HUES64 (cell line): ENCODE results near the gene HYAL2.

ENCODE experiments used
- H3K27ac ChIP-seq: 2 replicates; pipeline ENCODE4 v1.7.0; 2013; ENCODE audit warnings: low read depth, low read length, inconsistent platforms
- H3K27me3 ChIP-seq: 2 replicates; pipeline ENCODE4 v1.6.1; 2013; ENCODE audit warnings: mild to moderate bottlenecking, low read length; ENCODE audit not compliant: insufficient read depth
- H3K36me3 ChIP-seq: 2 replicates; pipeline ENCODE4 v1.6.1; 2013; ENCODE audit warnings: mild to moderate bottlenecking, low read length; ENCODE audit not compliant: insufficient read depth
- H3K4me1 ChIP-seq: 2 replicates; pipeline ENCODE4 v1.6.1; 2013; ENCODE audit warnings: mild to moderate bottlenecking, low read length, moderate library complexity; ENCODE audit not compliant: insufficient read depth
- H3K4me3 ChIP-seq: 2 replicates; pipeline ENCODE4 v1.5.1; 2013; ENCODE audit warnings: mild to moderate bottlenecking, low read length, moderate library complexity
- H3K9ac ChIP-seq: 2 replicates; pipeline ENCODE4 v1.6.1; 2013; ENCODE audit warnings: mild to moderate bottlenecking, low read depth, low read length
- H3K9me3 ChIP-seq: 2 replicates; pipeline ENCODE4 v1.6.1; 2013; ENCODE audit warnings: low read depth, low read length; ENCODE audit not compliant: insufficient read depth
- WGBS: fragments of 150-250, 120-280 bp; methylation state at CpG from one replicate; pipeline ENCODE4 v1.1.7; 2013; ENCODE audit warnings: missing lambda C conversion rate; 5-methylcytosine and 5-hydroxymethylcytosine counted together

The HYAL2 gene

DNA sequence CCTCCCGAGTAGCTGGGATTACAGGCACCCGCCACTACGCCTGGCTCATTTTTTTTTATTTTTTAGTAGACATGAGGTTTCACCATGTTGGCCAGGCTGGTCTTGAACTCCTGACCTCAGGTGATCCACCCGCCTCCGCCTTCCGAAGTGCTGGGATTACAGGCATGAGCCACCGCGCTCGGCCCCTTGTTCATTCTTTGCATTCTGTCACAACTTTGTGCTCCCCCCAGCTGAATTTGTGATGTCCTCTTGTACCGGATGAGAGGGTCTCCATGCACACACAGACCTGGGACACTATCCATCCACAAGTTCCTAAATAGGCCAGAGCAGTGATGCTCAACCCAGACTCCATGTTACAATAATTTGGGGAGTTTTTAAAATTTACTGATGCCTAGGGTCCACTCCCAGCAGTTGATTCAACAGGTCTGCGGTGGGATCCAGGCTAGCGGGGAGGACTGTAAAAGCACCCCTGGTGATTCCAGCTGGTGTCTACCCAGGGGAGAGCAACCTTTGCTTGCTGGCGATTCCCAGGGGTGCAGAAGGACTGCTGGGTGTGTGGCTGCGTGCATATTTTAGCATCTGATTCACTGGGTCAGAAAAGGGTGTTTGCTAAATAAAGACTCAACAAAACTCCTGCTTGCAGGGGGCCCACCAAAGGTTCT, 17.1 kb upstream of the HYAL2 start:
- Histone ChIP-seq H3K36me3 (no peaks in the 10 kb centered on the region), H3K4me1 (0 out of 2 replicates have a peak, but pooled peaks cover 12% of the 10 kb centered on the region), H3K9ac (no peak overlapping the region), H3K9me3 (no peaks in the 10 kb centered on the region), H3K27ac (no peak overlapping the region), H3K27me3 (peaks cover 54% of the 10 kb centered on the region), H3K4me3 (peak overlapping the region; percentile 57)
- WGBS: 88% methylated on average over 14 of the region's 14 CpGs

DNA sequence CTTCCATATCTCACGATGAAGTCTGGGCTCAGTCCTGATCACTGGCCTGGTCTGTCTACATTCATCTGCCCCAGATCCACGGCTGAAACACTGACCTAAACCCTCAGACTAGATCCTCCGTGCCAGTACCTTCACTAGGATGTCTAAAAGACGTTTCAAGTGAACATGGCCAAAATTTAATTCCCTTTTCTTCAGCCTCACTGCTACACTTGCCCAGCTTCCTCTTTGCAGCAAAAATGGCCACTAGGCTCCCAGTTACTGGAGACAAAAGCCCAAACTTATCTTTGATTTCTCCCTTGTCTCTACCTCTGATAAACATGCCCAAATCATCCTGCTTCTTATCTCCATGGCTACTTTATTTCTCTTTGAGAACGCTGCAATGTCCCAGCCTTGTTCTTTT, 16.4 kb upstream of the HYAL2 start:
- WGBS: 91% methylated on average over 5 of the region's 5 CpGs
- Histone ChIP-seq H3K9ac (no peak overlapping the region), H3K27me3 (peaks cover 52% of the 10 kb centered on the region), H3K4me3 (no peak overlapping the region), H3K9me3 (no peaks in the 10 kb centered on the region), H3K36me3 (0 out of 2 replicates have a peak, but pooled peaks cover under 1% of the 10 kb centered on the region), H3K27ac (no peak overlapping the region), H3K4me1 (0 out of 2 replicates have a peak, but pooled peaks cover 12% of the 10 kb centered on the region)

DNA sequence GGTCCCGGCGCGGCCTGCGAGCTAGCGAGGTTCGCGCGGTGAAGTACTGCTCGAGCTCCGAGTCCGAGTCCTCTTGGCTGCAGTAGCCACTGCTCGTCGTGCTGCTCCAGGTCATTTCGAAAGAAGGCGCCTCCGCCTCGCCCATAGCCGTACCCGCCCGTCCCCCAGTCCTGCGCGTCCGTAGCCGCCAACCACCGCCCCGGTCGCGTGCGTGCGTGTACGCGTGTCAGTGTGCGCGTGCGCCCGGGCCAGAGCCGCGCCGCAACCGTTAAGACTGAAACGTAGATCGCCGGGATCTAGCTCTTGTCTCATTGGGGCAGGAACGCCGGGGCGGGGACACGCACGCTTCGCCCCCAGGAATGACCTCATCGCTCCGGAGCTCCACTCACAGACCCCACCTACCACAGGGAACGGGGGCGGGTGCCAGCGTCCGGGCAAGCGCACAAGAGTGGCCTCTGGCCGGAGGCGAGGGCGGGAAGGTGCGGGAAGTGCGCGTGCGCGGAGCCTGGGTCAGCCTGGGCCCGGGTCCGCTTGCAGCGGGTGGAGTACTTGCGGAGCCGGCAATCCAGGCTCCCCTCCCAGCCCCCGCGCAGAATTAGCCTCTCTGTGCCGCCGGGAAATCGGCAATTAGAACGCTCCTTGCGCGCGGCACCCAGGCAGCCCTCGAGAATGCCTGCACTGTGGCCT, 14.8 kb upstream of the HYAL2 start:
- Histone ChIP-seq H3K4me3 (peak overlapping the region; percentile 85), H3K36me3 (peaks cover 7% of the 10 kb centered on the region), H3K4me1 (0 out of 2 replicates have a peak, but pooled peaks cover 12% of the 10 kb centered on the region), H3K9ac (peak overlapping the region; percentile 82), H3K27me3 (peaks cover 43% of the 10 kb centered on the region), H3K27ac (peak overlapping the region; percentile 91; the same call in 1 of the 2 replicates), H3K9me3 (no peaks in the 10 kb centered on the region)
- WGBS: under 1% methylated on average over 79 of the region's 79 CpGs

- 1% methylated on average over 31 of the region's 31 CpGs for WGBS
- H3K27ac ChIP-seq: peak overlapping the region; percentile 91; the same call in 1 of the 2 replicates
- H3K36me3 ChIP-seq: peaks cover 14% of the 10 kb centered on the region
- H3K4me1 ChIP-seq: 0 out of 2 replicates have a peak, but pooled peaks cover 12% of the 10 kb centered on the region
- peak overlapping the region; percentile 85 for H3K4me3 ChIP-seq
- peak overlapping the region; percentile 82 for H3K9ac ChIP-seq
- H3K27me3 ChIP-seq: peaks cover 36% of the 10 kb centered on the region
- H3K9me3 ChIP-seq: no peaks in the 10 kb centered on the region
These were observed 14.1 kb upstream of the HYAL2 start for GRCh38 chr3:50336452-50337174.

- Histone ChIP-seq H3K36me3 (peaks cover 35% of the 10 kb centered on the region), H3K27ac (no peak overlapping the region), H3K4me3 (no peak overlapping the region), H3K27me3 (peaks cover 15% of the 10 kb centered on the region), H3K9me3 (no peaks in the 10 kb centered on the region), H3K9ac (no peak overlapping the region), H3K4me1 (0 out of 2 replicates have a peak, but pooled peaks cover 6% of the 10 kb centered on the region)
- 90% methylated on average over 5 of the region's 5 CpGs for WGBS
These were observed 12.0 kb upstream of the HYAL2 start for GRCh38 chr3:50334339-50335075.

- WGBS: 92% methylated on average over 12 of the region's 12 CpGs
- 0 out of 2 replicates have a peak, but pooled peaks cover 6% of the 10 kb centered on the region for H3K4me1 ChIP-seq
These were observed 11.3 kb upstream of the HYAL2 start for GRCh38 chr3:50333744-50334328.

GRCh38 chr3:50331364-50331907, 8.9 kb upstream of the HYAL2 start:
- H3K4me3 ChIP-seq: no peak overlapping the region
- WGBS: 96% methylated on average over 19 of the region's 19 CpGs
- no peak overlapping the region for H3K9ac ChIP-seq
- no peaks in the 10 kb centered on the region for H3K9me3 ChIP-seq
- H3K27me3 ChIP-seq: no peaks in the 10 kb centered on the region
- peaks cover 38% of the 10 kb centered on the region for H3K36me3 ChIP-seq
- 0 out of 2 replicates have a peak, but pooled peaks cover 6% of the 10 kb centered on the region for H3K4me1 ChIP-seq
- H3K27ac ChIP-seq: no peak overlapping the region

More at GRCh38 chr3:50333744-50334328, 11.3 kb upstream of the HYAL2 start:
- no peak overlapping the region for H3K27ac ChIP-seq
- H3K9ac ChIP-seq: no peak overlapping the region
- no peak overlapping the region for H3K4me3 ChIP-seq
- H3K36me3 ChIP-seq: peaks cover 38% of the 10 kb centered on the region
- H3K27me3 ChIP-seq: peaks cover 8% of the 10 kb centered on the region
- H3K9me3 ChIP-seq: no peaks in the 10 kb centered on the region

DNA sequence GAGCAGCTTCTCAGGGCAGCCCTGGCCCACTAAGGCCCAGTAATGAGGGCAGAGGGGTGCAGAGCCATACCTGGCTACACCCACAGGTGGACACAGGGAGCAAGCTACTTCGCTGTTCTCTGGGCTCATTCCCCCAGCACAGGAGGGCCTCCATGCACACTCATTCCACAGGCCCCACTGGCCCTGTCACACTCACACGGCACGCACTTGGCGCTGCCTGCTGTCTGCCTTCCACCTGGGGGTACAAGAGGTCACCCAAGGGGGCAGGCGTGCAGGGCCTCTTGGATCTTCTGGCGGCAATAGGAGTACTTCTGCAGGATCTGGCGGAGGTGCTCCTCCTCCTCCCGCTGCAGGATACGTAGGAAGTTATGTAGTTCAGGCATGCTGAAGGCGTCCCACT, 7.8 kb upstream of the HYAL2 start:
- Histone ChIP-seq H3K27me3 (no peaks in the 10 kb centered on the region), H3K9ac (no peak overlapping the region), H3K36me3 (peaks cover 49% of the 10 kb centered on the region), H3K9me3 (no peaks in the 10 kb centered on the region), H3K4me3 (no peak overlapping the region), H3K27ac (no peak overlapping the region), H3K4me1 (no peaks in the 10 kb centered on the region)
- 97% methylated on average over 10 of the region's 10 CpGs for WGBS

DNA sequence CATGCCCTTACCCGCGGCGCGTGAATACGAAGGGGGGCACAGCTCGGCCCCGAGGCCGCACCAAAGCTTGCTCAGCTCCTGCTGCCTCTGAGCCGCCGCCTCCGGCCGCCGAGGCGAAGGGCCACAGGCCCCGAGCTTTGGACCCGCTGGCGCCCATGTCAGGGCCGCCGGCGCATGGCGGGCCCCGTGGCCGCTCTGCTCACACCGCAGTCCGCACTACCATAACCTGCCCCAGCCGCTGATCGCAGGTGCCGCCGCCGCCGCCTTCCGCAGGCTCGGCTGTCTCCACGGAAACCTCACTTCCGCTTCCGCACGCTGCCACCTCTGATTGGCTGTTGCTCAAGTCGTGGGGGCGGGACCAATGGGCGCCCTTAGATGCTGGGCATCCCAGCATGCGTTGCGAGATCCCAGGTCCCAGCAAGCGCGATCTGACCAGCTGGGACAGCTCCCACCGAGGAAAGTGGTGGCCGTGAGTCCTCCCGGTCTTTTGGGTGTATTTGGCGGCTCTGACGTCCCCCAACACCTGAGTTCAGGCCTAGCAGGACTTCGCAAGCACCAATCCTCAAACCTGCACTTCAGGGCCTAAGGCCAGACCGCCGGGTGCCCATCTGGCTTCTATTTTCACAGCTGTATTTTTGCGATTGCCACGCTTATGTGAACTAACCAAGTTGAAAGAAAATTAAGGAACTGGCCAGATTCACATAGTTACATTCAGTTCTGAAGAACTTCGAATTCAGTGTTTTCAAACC, 5.6 kb upstream of the HYAL2 start, which contains the start of gene TUSC2:
Gene TUSC2, minus strand, starts transcription at position 281 of the 749 bp plus-strand sequence. Its CDS starts 124 bp downstream, at position 157.
- 5% methylated on average over 55 of the region's 55 CpGs for WGBS

More for the DNA sequence above, 5.6 kb upstream of the HYAL2 start, which contains the start of gene TUSC2:
- Histone ChIP-seq H3K27me3 (no peaks in the 10 kb centered on the region), H3K27ac (peak within 1 kb of the TSS; percentile 56), H3K9ac (peak within 1 kb of the TSS; percentile 81), H3K36me3 (peaks cover 50% of the 10 kb centered on the region), H3K9me3 (no peaks in the 10 kb centered on the region), H3K4me3 (peak within 1 kb of the TSS; percentile 88), H3K4me1 (peaks cover 3% of the 10 kb centered on the region; the same call in 1 of the 2 replicates)
